Sigmoid colon (tissue), 4 donors: Measurements from ENCODE around the gene TPT1.

ENCODE experiments used
- POLR2A ChIP-seq, 2 donors: fragments of 450-650 bp; IDR thresholded peaks; one replicate each; pipeline ENCODE4 v1.6.1; 2016; ENCODE audit warnings: antibody characterized with exemption in 2 of 2, mild to moderate bottlenecking in 2 of 2, moderate library complexity in 2 of 2
- POLR2AphosphoS5 ChIP-seq, 4 donors: sonication (generic); formaldehyde crosslinking; IDR thresholded peaks; one replicate each; pipeline ENCODE4 v1.6.1; 2017; ENCODE audit warnings: antibody characterized with exemption in 4 of 4

DNA sequence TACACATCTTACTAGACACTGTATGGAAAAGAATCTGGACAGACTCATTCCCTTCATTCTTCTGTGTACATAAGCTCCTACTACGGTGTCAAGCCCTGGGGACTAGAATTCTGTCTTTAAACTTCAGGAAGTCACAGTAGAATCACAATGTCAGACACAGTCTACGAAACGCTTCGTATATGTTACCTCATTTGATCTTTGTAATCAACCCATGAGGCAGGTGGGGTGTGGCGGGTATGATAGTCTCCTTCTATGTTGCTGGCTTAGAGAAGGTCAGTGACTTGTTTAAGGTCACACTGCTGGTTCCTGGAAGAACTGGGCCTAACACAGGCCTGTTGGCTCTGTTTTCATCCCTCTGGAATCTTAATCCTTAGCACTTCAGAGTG is 32.2 kb upstream of the TPT1 start:
- no peak for TF ChIP-seq POLR2A (IDR thresholded peaks at IDR 0.05)
- no peak for TF ChIP-seq POLR2AphosphoS5 (IDR thresholded peaks at IDR 0.05)
